ENCODE measurements around the gene TNIK. TPM values are rescaled to one million over a fixed set of nuclear protein-coding genes. Genes with fewer than 3 reads are reported as not detected.
A peak's percentile ranks its signal among the peaks of the same experiment; 100 is the strongest.

The TNIK gene
- total RNA-seq, 1 donor from 2014 or later, result 3.0 TPM

DNA sequence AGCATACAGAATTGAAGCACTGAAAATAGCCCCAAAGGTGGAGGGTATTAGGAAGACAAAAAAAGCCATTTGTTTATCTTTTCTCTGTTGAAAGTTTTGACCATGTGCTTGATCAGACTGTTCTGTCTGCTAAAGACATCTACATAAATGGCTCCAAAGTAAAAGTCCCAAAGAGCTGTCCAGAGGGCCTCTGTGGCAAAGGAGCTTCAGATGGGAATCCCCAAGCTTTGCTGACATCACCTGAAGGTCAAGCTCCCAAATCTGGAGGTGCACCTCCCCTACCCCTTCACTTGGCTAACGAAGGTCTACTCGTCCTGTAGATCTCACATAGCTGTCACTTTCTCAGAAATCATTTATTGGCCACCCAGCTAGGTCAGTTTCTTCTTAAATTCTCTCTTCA is 239.1 kb downstream of the TNIK start:
- ATAC-seq, result no peak

DNA sequence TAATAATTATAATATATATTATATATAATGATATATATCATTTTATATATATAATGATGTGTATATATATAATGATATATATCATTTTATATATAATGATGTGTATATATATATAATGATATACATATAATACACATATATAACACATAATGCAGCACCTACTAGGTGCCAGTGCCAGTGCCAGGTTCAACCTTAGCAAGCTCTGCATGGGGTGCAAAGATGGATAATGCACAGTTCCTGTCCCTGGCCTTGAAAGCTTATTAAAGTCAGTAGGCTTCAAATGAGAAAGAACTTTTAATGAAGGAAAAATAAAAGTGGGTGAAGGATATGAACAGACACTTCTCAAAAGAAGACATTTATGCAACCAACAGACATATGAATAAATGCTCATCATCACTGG is 240.9 kb downstream of the TNIK start:
- no peak for ATAC-seq

DNA sequence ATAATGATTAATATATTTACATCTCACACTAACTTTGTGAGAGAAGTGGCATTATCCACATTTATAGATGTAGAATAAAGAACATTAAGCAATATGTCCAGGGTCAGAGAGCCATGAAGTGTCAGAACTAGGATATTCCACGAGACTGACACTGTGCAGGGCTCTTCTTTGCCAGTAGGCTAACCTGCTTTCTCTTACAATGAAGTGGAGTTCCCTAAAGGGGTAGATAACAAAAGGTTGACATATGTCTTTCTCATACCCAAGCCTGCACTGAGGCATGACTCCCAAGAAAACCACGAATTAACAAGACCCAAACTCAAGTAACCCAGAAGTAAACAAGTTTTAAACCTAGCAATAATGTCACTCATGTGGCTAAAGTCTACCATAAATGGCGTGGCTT is 242.1 kb downstream of the TNIK start:
- no peak for ATAC-seq

DNA sequence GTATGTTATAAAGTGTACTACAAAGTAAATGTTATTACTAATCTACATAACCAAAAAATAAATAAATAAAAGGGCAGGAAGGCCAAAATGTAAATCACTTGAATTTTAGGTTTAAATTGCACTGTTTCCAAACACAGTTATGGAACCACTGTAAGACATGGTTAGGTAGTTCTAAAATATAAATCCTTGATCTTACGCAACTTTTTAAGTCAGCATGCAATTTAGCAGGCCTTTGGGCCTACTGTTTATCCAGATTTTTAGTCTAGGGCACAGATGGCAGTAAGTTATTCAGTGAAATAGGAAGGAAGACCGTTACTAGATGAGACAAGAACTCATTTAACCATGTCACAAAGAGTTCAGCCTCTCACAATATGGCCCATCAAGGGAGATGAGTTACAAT is 246.3 kb downstream of the TNIK start:
- no peak for ATAC-seq

DNA sequence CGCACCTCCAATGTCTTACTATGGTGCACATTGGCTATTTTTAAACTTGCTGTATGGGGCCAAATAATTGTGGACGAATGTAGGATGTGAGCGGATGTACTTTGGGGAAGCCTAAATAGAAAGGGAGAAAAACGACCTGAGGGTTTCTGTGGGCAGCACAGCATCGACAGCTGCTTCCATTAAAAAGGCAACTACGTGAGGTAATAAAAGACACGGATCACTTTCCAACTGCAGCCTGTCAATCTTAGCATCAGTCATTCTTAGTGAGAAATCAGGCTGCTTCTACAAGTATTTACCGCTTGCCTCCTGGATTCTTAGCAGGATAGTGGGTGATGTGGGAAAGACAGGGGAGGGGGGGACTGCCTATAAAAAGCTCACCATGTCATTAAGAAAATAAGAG is 247.0 kb downstream of the TNIK start:
- no peak for ATAC-seq

DNA sequence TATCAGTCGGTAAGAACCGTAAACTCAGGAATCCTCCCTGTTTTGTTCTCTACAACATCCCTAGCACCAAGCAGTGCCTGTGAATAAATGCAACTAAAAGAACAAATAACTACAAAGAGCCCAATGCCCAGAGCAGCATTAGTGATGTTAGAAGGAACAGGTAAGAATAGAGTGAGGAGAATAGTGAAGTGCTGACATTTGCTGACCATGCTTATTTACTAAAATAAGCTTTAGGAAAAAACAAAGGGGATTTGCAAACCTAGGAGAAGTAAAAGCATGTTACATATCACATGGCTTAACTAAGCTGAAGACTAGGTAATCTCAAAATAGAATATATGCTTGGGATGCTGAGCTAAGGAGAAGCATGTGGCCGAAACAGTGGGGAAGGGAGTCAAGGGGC is 247.6 kb downstream of the TNIK start:
- ATAC-seq, result no peak

DNA sequence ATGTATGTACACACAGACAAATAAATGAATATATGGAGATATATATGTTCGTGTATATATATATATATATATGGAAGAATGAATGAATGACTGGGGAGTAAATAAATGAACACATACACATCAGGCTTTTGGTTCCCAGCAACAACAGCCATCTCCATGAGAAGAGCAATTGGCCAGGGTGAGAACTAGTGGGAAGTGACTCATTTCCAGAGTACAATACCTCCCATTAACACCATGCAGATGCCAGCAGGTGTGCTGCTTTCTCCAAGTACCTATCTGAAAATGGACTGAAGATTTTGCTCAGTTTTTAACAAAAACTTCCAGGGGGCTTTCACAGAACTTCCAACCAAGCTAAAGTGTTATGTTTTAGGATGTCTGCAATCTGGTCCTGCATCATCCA is 253.9 kb downstream of the TNIK start:
- ATAC-seq, result no peak

DNA sequence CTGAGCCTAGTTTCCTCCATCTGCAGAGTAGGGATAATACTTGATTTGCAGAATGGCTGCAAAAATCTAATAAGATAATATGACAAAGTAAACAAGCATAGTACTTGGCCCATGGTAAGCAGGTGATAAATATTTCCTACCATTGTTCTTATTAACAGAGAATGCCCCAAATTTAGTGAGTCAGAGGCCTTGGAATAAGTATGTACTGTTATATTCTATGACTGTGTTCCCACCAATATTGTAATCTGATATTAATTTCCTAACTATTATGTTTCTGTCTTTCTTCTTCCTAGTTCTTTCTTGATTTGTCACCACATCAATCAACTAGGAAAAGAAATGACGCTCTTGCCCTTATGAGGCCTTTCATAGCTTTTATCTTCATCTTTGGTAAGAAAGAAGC is 255.3 kb downstream of the TNIK start:
- ATAC-seq, result no peak

DNA sequence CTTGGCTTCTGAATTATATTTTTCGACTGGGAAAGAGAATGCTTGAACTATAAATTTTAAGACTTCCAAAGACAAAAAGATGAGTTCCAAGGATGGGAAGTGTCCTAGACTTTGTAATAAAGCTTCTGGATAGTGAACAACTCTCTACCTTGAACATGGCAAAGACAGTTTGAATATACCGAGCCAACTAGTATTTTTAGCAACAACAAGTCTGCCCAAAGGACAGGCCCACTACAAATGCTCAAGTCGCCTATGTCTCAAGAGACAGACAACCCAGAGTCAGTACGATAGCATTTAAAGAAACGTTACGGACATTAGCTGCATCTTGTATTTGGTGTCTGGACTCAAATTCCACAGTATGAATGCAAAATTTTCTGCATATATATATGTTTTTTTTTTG is 258.4 kb downstream of the TNIK start:
- ATAC-seq, result no peak

DNA sequence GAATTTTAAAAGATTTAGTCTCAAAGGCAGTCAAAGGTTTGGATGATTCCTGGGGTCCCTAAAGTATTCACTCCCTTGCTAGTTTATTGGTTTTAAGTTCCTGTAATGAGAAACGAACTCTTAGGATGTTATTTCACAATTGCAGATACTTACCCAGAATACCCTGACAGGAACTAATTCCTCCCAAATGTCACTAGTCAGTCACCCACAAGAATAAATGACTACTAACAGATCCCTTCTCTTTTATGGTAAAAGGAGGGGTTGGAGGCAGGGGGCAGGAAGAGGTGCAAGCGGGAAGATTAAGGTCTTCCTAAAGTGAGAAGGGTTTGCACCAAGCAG is 259.5 kb downstream of the TNIK start:
- no peak for ATAC-seq

DNA sequence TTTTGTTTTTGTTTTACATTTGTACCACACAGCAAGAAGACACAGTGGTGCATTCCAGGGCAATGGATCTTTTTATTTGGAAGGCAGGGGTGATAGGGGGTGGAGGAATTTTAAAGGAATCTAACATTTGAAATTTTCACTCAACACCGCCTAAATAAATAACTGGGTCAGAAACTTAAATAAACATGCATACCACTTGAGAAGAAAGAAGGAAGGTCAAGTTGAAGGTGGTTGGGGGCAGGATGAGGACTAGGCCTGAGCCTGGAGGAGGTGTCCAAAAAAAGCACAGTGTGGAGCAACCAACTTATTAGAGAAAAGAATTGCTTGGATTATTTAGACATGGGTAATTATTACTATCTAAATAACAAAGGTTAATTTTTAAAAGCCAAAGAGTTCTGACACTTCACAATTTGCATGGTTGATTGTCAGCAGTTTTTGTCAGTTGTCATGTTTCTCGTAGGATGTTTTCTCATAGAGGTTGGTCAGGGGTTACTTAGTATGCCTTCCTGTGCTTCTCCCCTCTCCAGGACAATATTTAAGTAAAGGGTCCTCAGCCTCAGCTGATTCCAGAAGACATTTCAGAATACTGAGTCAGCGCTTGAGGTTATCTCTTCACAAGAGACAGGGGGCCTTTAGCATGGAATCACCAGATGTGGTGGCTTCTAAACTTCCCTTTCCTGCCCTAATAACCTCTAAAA is 260.0 kb downstream of the TNIK start:
- no peak for ATAC-seq

DNA sequence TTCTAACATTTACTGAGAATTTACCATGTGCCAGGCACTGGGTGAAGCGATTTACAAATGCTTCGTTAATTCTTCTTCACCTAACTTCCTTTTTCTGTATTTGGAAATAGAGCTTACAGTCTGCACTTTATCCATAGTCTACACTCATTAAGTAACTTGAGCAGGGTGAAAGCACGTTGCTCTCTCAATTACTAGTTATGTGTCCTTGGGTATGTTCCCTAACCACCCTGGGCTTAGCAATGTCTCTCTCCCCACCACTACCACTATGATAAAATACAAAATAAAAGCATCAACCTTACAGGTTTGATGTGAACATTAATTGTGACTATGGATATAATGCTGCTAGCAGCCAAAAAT is 260.8 kb downstream of the TNIK start:
- no peak for ATAC-seq

DNA sequence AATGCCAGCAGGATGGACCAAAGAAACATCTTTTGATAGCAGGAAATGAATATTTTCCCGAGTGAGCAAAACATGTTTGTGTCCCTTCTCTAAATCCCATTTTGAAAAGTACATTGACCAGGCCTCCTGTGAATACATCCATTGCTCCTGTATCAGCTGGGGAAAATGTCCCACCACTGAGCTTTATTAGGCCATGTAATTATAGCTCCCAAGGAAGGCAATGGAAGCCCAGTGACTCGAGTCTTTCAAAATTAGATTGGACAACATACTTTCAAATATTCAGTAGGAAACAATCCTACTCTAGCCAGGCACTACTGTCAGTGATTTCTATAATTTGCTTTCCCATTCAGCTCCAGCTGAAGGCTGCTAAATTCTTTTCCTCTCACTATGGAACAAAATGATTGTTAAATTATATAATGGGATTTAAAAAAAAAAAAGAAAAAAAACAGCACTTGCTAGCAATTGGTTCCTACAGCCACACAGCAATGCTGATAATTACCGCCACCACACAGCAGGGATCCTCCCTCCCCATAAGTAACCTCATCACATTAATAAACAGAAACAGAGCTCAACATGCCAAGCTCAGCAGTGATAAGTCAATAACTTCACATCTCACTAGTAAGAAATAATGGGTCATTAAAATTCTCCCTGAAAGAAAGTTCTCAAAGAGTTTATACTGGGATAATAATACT is 261.3 kb downstream of the TNIK start:
- no peak for ATAC-seq

DNA sequence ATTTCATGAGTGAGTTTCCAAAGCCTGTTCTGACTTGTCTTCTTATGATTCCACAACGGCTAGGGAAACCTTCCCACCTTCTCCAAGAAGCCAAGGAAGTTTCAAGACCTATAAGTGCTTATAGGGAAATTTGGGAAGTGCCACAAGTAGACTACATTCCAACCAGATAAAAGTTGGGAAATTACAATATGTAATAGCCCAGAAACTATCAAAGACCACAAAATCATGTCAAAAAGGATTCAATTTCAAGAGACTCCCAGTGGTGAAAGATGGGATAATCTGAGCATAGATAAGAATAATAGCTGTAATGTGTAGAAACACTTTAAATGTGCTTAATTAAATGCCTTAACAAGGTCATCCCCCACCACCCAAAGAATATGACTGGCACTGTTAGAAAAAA is 264.5 kb downstream of the TNIK start:
- no peak for ATAC-seq

DNA sequence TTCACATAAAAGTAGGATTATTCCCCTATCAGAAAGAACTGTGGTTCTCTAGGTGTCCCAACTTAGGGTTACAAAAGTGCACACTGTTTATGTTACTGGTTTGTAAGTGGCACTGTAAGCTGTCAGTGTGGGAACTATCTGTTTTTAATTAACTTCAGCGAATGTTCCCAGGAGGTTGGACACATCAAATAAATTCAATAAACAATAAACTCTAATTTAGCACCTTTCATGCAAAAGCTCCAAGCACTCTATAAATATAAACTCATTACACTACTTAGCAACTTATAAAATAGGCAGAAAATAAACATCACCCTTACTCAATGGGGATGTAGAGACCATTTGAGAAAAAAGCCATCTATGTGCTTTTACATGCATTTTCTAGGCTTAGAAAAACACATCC is 265.2 kb downstream of the TNIK start:
- ATAC-seq, result no peak

DNA sequence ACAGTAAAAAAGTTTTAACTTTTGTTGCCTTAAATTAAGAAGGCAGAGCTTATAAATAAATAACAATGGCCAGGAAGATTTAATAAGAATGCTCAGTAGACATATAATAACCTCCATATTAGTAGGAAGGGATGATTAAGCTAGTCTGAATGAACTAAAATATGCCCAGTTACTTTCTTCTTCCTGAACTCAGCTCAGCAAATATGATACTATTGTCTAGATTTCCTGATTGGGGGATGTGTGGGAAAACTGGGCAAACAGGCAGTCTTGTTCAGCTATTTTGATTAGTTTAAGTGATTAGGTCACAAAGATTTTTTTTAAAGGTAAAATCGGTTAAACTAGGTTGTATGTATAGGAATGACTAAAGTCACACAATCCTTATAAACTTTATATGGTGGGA is 266.5 kb downstream of the TNIK start:
- ATAC-seq, result no peak

DNA sequence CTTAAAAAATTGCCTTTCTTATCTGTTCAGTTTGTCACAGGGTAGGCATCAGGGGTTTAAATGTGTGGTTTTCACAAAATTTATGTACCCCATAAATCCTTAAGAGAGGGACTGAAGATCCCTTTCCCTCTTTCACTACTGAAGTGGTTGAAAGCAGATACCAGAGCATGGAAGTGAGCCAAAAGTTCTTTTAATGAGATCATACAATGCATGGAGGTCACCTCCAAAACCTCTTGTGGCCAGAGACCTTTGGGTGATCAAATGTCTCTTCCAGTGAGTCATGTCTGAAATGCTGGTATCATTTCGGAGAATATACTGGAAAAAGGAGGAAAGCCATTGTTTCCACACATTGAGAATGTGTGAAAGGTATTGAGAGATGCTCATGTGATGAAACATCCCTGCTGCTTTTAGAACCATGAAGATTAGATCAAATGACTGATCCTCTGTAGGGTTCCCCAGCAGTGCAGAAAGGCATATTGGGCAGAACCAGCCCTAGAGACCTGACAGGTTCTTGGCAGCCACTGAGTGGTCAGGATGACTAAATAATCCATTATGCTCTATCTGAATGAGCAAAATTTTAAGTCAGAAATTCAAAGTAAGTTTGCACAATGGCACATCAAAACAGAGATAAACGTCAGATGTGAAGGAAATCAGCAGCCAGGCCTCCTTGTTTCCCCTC is 267.9 kb downstream of the TNIK start:
- peak; percentile 63 for ATAC-seq

DNA sequence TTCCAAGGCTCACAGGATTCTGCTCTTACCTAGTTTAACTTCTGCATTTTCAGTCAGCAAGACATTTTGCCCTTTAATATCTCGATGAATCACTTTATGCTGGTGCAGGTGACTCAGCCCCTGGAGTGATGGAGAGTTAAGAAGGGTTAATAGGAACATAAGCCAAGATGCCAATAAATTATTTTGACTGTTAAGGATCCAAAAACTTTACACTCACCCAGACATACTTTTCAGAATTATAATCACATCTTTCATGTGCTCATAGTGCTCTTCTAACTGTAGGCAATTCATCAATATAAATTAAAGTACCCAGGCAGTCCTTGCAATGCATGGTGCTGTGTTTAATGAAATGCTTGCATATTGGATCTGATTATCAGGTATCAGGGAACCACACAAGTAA is 269.5 kb downstream of the TNIK start:
- ATAC-seq, result peak; percentile 37

DNA sequence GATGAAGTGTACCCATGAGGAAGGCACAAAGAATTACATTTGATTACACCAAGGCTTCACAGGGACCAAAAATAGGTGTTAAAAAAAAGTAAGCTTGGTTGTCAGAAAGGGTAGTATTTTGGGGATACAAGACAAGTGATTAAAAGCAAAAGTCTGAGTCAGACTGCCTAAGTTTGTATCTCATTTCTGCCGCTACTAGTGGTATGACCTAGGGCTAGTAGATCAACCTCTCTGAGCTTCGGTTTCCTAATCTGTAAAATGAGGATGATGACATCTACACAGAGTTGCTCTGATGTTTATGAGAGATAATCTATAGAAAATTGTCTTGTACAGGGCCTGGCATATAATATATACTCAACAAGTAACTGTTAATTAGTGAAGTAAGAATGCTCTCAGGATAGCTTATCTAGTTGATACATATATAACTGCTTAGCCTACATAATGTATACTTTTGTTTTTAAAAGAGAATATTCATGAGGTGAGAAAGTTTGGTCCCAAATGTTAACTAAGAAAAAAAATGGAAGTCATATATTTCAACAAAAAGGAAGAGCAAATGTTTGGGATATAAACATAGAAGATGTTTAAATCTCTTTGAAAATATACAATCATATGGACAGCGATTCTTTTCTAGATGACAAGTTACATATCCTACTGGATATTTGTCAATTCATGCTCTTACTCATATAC is 270.7 kb downstream of the TNIK start:
- no peak for ATAC-seq

DNA sequence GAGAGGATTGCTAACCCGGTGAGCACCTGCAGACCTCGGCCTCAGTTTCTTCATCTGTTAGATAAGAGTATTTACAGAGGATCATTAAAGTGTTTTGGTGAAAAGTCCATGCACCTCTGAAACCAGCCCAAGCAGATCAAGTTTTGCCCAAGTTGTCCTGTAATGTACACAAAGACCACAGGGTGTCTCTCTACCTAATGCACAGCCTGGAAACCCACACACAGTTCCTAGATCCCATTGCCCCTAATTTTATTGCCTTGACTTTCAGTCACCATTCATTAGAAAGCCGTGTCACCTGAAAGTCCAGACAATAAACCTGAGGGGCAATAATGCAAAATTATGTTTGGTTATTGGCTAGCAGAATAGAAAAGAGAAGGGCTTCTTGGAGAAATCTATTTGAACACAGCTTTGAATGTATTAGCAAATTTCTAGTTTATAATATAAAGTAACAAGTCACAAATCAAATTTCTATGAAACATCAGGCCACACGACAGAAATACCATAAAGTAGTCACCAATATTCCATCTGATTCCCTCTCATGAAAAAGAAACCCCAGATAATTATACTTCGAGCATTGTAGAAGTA is 272.4 kb downstream of the TNIK start:
- peak; percentile 62 for ATAC-seq

DNA sequence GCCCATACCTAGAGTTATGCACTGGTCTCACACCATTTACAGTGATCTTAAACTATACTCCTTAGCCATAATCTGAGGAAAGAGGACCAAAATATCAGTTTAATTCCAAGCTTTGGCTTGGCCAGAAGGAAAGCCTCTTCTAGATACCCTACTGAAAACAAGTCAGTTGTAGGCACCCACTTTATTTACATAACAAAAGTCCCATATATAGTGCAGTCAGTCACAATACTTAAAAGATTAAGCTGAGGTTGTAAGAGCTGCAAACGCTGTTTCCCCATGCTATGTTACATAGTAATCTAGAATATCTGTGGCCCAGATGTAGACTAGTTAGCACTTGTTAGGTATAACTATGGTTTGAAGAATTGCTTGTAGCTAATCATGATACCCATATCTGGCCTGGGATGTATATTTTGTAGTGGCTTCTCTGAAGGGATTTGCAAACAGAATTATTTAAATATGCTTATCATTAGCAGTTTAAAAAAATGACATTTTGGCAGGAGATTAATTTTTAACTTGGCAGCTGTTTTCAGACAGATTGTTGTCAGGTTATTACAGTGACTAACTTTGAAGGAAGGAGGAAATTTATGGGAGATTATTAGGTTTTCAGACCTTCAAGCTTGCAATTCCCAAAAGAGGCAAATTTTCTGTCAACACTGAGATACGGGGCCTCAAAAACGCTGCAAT is 273.2 kb downstream of the TNIK start:
- ATAC-seq, result no peak

DNA sequence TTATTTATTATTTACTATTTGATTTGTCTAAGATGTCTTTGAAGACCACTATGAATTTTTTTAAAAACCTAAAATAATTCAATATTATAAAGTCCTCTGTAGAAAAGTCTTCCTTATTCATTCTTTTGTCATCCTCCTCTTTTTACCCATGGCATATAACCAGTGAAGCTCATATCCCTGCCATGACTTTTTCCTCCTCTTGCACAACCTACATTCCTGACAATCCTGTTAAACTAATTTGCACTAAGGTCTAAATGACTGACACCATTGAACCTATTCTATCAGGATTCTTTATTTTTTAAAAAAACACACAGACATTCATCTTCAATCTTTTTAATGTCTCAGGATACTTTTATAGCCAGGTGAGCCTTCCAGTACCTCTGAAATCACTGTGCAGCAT is 273.8 kb downstream of the TNIK start:
- ATAC-seq, result no peak

DNA sequence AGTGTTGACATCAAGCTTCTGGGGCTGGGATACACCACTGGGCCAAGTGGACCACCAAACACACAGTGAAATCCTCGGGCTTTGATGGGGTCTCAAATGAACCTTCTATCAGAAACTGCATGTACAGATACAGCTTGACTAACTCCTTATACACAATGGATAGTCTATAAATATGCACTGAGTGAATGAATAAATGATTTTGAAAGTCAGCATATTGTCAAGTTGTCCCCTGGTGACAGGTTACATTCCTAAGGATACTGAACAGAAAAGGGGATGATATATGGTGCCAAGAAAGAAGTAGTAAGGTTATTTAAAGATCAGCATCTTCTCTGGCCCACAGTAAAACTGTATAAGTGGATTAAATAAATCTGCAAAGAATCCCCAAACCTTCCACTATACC is 274.2 kb downstream of the TNIK start:
- ATAC-seq, result no peak

Measured in esophagus mucosa (tissue), 1 donor.